ENCODE results near the gene SAP25. TPM values are rescaled to one million over a fixed set of nuclear protein-coding genes. Genes with fewer than 3 reads are reported as not detected.

The SAP25 gene
- total and polyA plus RNA-seq, 2 of the 8 experiments (the other 6 are each of a cell fraction or from before 2014, with no cell fraction given): 3.6 to 5.8 TPM

- TF ChIP-seq, protein P1, sequence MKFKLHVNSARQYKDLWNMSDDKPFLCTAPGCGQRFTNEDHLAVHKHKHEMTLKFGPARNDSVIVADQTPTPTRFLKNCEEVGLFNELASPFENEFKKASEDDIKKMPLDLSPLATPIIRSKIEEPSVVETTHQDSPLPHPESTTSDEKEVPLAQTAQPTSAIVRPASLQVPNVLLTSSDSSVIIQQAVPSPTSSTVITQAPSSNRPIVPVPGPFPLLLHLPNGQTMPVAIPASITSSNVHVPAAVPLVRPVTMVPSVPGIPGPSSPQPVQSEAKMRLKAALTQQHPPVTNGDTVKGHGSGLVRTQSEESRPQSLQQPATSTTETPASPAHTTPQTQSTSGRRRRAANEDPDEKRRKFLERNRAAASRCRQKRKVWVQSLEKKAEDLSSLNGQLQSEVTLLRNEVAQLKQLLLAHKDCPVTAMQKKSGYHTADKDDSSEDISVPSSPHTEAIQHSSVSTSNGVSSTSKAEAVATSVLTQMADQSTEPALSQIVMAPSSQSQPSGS (IDR thresholded peaks at IDR 0.05; ENCODE audit: low read length): no peak
- TF ChIP-seq RNF2 (IDR thresholded peaks at IDR 0.05; ENCODE audit: borderline replicate concordance, low read depth, low read length, missing control alignments, poor library complexity, severe bottlenecking) (no peak), TAF1 (IDR thresholded peaks at IDR 0.05; ENCODE audit: low read depth, low read length) (0 out of 2 replicates have a peak, but pooled peaks have one; percentile 58), KDM5A (IDR thresholded peaks at IDR 0.05; ENCODE audit: low read length) (no peak), EGR1 (IDR thresholded peaks at IDR 0.05; ENCODE audit: borderline replicate concordance, low read depth, low read length) (no peak), ASH2L (IDR thresholded peaks at IDR 0.05; ENCODE audit: low read length) (no peak), TAF7 (optimal IDR thresholded peaks at IDR 0.05; ENCODE audit: borderline replicate concordance, low read depth, low read length) (no peak), TBP (IDR thresholded peaks at IDR 0.05; ENCODE audit: low read depth, low read length) (peak; percentile 87; the same call in 1 of the 2 replicates), SUZ12 (IDR thresholded peaks at IDR 0.05; ENCODE audit: low read length) (no peak), MAX (IDR thresholded peaks at IDR 0.05) (peak; percentile 66), SIX5 (IDR thresholded peaks at IDR 0.05; ENCODE audit: low read depth, low read length) (no peak), HDAC2 (IDR thresholded peaks at IDR 0.05; ENCODE audit: borderline replicate concordance in 1 of 2, low read depth in 2 of 2, low read length in 2 of 2) (no peak), SAP30 (IDR thresholded peaks at IDR 0.05; ENCODE audit: insufficient read depth, insufficient replicate concordance, low read length) (peak; percentile 77), HDAC6 (IDR thresholded peaks at IDR 0.05; ENCODE audit: low read depth, low read length) (no peak), SIRT6 (IDR thresholded peaks at IDR 0.05; ENCODE audit: low read length) (no peak), KDM4A (IDR thresholded peaks at IDR 0.05; ENCODE audit: low read depth, low read length, severe bottlenecking) (no peak), SIN3A (conservative IDR thresholded peaks at IDR 0.05 in 1 of 2, IDR thresholded peaks at IDR 0.05 in 1 of 2; ENCODE audit: low read depth in 1 of 2, low read length in 2 of 2) (peak; percentile 78 to 95; a peak in 2 of 4 replicates), MAFK (IDR thresholded peaks at IDR 0.05; ENCODE audit: low read depth, low read length) (no peak)
- TF ChIP-seq, protein P2, sequence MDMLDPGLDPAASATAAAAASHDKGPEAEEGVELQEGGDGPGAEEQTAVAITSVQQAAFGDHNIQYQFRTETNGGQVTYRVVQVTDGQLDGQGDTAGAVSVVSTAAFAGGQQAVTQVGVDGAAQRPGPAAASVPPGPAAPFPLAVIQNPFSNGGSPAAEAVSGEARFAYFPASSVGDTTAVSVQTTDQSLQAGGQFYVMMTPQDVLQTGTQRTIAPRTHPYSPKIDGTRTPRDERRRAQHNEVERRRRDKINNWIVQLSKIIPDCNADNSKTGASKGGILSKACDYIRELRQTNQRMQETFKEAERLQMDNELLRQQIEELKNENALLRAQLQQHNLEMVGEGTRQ (IDR thresholded peaks at IDR 0.05; ENCODE audit: low read length): peak; percentile 57
Measured at GRCh38 chr7:100568896-100569844, 4.5 kb downstream of the SAP25 start (continued).
